ENCODE measurements around the gene GFM1.

The GFM1 gene

GRCh38 chr3:158727206-158728060 lies 83.1 kb downstream of the GFM1 start:
- DNase-seq (ENCODE audit: low read depth), result peak; percentile 76

- DNase-seq (ENCODE audit: low read depth), result no peak
These were observed 83.7 kb downstream of the GFM1 start for GRCh38 chr3:158728061-158728377.

- no peak for DNase-seq (ENCODE audit: low read depth)
These were observed 84.5 kb downstream of the GFM1 start for GRCh38 chr3:158728851-158729250.

GRCh38 chr3:158731486-158731885 lies 87.2 kb downstream of the GFM1 start:
- no peak for DNase-seq (ENCODE audit: low read depth)

- DNase-seq (ENCODE audit: low read depth), result peak; percentile 67
These were observed 87.9 kb downstream of the GFM1 start, which contains the start of gene RARRES1 for GRCh38 chr3:158731938-158732855. Gene RARRES1 (minus strand): TSS chr3:158732457. CDS start chr3:158732415, 42 bp downstream.

- no peak for DNase-seq (ENCODE audit: low read depth)
These were observed 88.5 kb downstream of the GFM1 start for GRCh38 chr3:158732856-158733200.

GRCh38 chr3:158733656-158734055 lies 89.3 kb downstream of the GFM1 start:
- DNase-seq (ENCODE audit: low read depth), result no peak

- DNase-seq (ENCODE audit: low read depth), result no peak
These were observed 91.1 kb downstream of the GFM1 start for GRCh38 chr3:158735296-158736033.

GRCh38 chr3:158737410-158737809 lies 93.1 kb downstream of the GFM1 start:
- DNase-seq (ENCODE audit: low read depth), result no peak

- DNase-seq (ENCODE audit: low read depth), result no peak
These were observed 93.8 kb downstream of the GFM1 start for GRCh38 chr3:158737976-158738615.

GRCh38 chr3:158738653-158739052 lies 94.3 kb downstream of the GFM1 start:
- DNase-seq (ENCODE audit: low read depth), result no peak

GRCh38 chr3:158739078-158739477 lies 94.8 kb downstream of the GFM1 start:
- DNase-seq (ENCODE audit: low read depth), result no peak

- no peak for DNase-seq (ENCODE audit: low read depth)
These were observed 95.3 kb downstream of the GFM1 start for GRCh38 chr3:158739661-158740060.
